GM23248 (cell line): ENCODE results near the gene MTHFR. TPM values are rescaled to one million over a fixed set of nuclear protein-coding genes. Genes with fewer than 3 reads are reported as not detected.

Experiments used
- DNase-seq: peaks from one replicate; pipeline ENCODE4 v3.0.0-alpha.2; 2015
- H2AFZ ChIP-seq: fragments of 200-600 bp; sonication (generic); 2 replicates; pipeline ENCODE4 v1.6.1; 2016; ENCODE audit warnings: antibody characterized with exemption
- H3F3A ChIP-seq: fragments of 200-600 bp; sonication (generic); 2 replicates; pipeline ENCODE4 v1.6.1; 2016; ENCODE audit warnings: mild to moderate bottlenecking, antibody characterized with exemption, mixed run types; ENCODE audit not compliant: insufficient read depth
- H3K27ac ChIP-seq: fragments of 200-600 bp; sonication (generic); 2 replicates; pipeline ENCODE4 v1.5.1; 2016; ENCODE audit warnings: mild to moderate bottlenecking
- H3K27me3 ChIP-seq: fragments of 200-600 bp; sonication (generic); replicated peaks from 2 replicates; pipeline ENCODE4 v1.6.1; 2016; ENCODE audit warnings: mild to moderate bottlenecking; ENCODE audit not compliant: insufficient read depth
- H3K36me3 ChIP-seq: fragments of 200-600 bp; sonication (generic); 2 replicates; pipeline ENCODE4 v1.6.1; 2016; ENCODE audit warnings: low read depth, mild to moderate bottlenecking
- H3K4me1 ChIP-seq: fragments of 200-600 bp; sonication (generic); 2 replicates; pipeline ENCODE4 v1.6.1; 2016; ENCODE audit warnings: mild to moderate bottlenecking; ENCODE audit not compliant: insufficient read depth
- H3K4me2 ChIP-seq: fragments of 200-600 bp; sonication (generic); one replicate; pipeline ENCODE4 v1.6.1; 2016; ENCODE audit warnings: mild to moderate bottlenecking; ENCODE audit not compliant: unreplicated experiment
- H3K4me3 ChIP-seq: fragments of 200-600 bp; sonication (generic); 2 replicates; pipeline ENCODE4 v1.5.1; 2016; ENCODE audit warnings: mild to moderate bottlenecking
- H3K79me2 ChIP-seq: fragments of 200-600 bp; sonication (generic); 2 replicates; pipeline ENCODE4 v1.6.1; 2016; ENCODE audit warnings: mild to moderate bottlenecking; ENCODE audit not compliant: insufficient read depth
- H3K9ac ChIP-seq: fragments of 200-600 bp; sonication (generic); 2 replicates; pipeline ENCODE4 v1.6.1; 2016; ENCODE audit warnings: mild to moderate bottlenecking
- H3K9me2 ChIP-seq: fragments of 200-600 bp; sonication (generic); 2 replicates; pipeline ENCODE4 v1.6.1; 2016; ENCODE audit warnings: mixed run types, mild to moderate bottlenecking, moderate library complexity; ENCODE audit not compliant: insufficient read depth
- H3K9me3 ChIP-seq: fragments of 200-600 bp; sonication (generic); one replicate; pipeline ENCODE4 v1.6.1; 2017; ENCODE audit warnings: low read depth
- H4K20me1 ChIP-seq: fragments of 200-600 bp; sonication (generic); 2 replicates; pipeline ENCODE4 v1.6.0; 2016; ENCODE audit not compliant: insufficient read depth
- EZH2 ChIP-seq: fragments of 200-600 bp; sonication (generic); IDR thresholded peaks from 2 replicates; pipeline ENCODE4 v1.6.1; 2018; ENCODE audit warnings: antibody characterized with exemption, mild to moderate bottlenecking; ENCODE audit not compliant: insufficient read depth, poor library complexity, severe bottlenecking
- EZH2phosphoT487 ChIP-seq: fragments of 200-600 bp; sonication (generic); IDR thresholded peaks from 2 replicates; pipeline ENCODE4 v1.6.1; 2018; ENCODE audit warnings: antibody characterized with exemption, moderate library complexity, mild to moderate bottlenecking, low read depth; ENCODE audit not compliant: insufficient read depth
- WGBS, 2 experiments: methylation state at CpG; one replicate each; pipeline ENCODE4 v1.1.6; 2015 to 2017; ENCODE audit warnings: low lambda C conversion rate in 2 of 2, low coverage in 1 of 2; ENCODE audit errors: missing lambda C conversion rate in 2 of 2; 5-methylcytosine and 5-hydroxymethylcytosine counted together
- in situ Hi-C: fragments of 300-500 bp; cut with MboI; formaldehyde crosslinking; loops from 2 replicates; pipeline ENCODE4 v1.15.0; 2020
- polyA plus RNA-seq: library from polyadenylated mRNA; unstranded; fragments of >200 nt; fragmentation: Nextera tagmentation; extraction: Ambion mirVana; gene quantifications from 2 replicates; pipeline ENCODE4 v1.2.1, GENCODE V29; 2016
- total RNA-seq: library from RNA; depleted of rRNA; stranded (reverse); fragments of >200 nt; shearing (Covaris generic); gene quantifications from 2 replicates; pipeline ENCODE4 v1.2.3, GENCODE V29; 2014

The MTHFR gene
- total and polyA plus RNA-seq, 2 experiments from 2014 or later = 5.1 to 16.1 TPM

DNA sequence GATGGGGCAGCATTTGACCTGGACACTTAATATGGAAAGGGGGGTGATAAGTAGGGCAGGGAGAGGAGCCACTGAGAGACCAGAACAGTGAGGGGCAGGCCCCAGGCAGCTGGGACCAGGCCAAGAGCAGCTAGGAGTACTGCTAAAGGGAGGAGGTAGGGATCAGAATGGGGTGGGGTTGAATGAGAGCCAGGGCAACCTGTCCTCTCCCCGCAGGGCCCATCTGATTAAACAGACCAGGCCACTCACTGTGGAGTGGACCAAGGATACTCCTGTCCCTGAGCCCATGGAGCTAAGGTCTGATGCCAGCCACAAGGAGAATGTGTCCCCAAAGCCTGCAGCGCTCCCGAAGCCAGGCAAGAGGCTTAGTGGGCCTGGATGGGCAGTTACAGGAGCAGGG lies 41.6 kb downstream of the MTHFR start:
- TF ChIP-seq EZH2 = no peak
- no peak for TF ChIP-seq EZH2phosphoT487
- H2AFZ ChIP-seq = no peak overlapping the region
- no peak overlapping the region for H3K4me3 ChIP-seq
- no peak overlapping the region for H3K9ac ChIP-seq
- 55 to 67% methylated on average over 3 of the region's 3 CpGs for WGBS, 2 experiments
- no peaks in the 10 kb centered on the region for H3K9me2 ChIP-seq
- H3K79me2 ChIP-seq = no peaks in the 10 kb centered on the region
- no peak overlapping the region for H3K27ac ChIP-seq
- DNase-seq = no peak
- peaks cover 5% of the 10 kb centered on the region for H3K27me3 ChIP-seq
- no peak overlapping the region for H3K4me2 ChIP-seq
- no peaks in the 10 kb centered on the region for H3F3A ChIP-seq
- H3K4me1 ChIP-seq = no peaks in the 10 kb centered on the region
- H3K36me3 ChIP-seq = no peaks in the 10 kb centered on the region
- in situ Hi-C loops = no loop called here
- H4K20me1 ChIP-seq = no peaks in the 10 kb centered on the region
- H3K9me3 ChIP-seq = no peaks in the 10 kb centered on the region

DNA sequence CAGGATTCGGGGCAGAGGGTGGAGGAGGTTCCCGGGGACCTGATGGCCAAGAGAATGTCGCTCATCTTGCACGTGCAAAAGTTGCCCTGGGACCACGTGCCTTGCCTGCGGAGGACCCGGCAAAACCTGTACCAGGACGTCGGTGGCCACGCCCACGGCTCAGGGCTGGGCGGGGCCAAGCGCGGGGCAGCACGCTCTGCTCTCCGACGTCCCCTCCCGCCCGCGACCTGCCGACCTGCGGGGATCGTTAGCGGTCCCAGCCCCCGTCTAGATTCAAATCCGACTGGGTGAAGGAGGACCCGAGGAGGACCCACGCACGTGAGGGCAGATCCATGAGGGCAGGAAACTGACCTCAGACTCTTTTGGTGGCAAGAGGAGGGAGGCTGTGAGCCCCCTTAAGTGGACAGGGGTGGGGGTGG lies 43.8 kb downstream of the MTHFR start, which contains the start of gene C1orf167:
Gene C1orf167 (plus strand): TSS at position 206 of the 419 bp plus-strand sequence. CDS start 2,208 bp downstream, outside the sequence.
- Histone ChIP-seq H3K27ac (no peak within 1 kb of the TSS), H3K36me3 (no peaks in the 10 kb centered on the region), H3K4me1 (no peaks in the 10 kb centered on the region), H2AFZ (no peak within 1 kb of the TSS), H3K9me2 (no peaks in the 10 kb centered on the region), H4K20me1 (no peaks in the 10 kb centered on the region), H3K9me3 (no peaks in the 10 kb centered on the region), H3F3A (no peaks in the 10 kb centered on the region), H3K4me2 (no peak within 1 kb of the TSS), H3K4me3 (no peak within 1 kb of the TSS), H3K79me2 (no peaks in the 10 kb centered on the region), H3K27me3 (peaks cover 5% of the 10 kb centered on the region), H3K9ac (no peak within 1 kb of the TSS)
- 14 to 20% methylated on average over 24 to 25 of the region's 29 CpGs for WGBS, 2 experiments
- in situ Hi-C loops = no loop called here
- no peak for DNase-seq
- TF ChIP-seq EZH2 (no peak), EZH2phosphoT487 (no peak)

DNA sequence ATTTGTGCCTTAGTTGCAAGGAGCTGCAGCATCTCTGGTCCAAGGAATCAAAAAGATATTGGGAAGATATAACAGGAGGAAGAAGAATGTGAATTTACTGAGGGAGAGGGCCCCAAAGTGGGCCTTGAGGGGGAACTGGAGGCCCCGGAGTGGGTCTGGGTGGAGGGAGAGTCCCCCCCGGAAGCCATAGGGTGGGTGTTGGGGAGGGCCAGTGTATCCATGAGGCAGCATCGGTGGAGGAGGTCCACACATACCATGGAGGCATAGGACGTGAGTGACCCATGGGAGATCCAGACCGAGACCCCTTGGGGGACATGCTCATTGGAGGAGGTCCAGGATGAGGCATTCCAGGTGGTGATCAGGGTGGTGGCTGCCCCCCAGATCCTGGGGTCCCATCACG lies 44.5 kb downstream of the MTHFR start:
- Histone ChIP-seq H3F3A (no peaks in the 10 kb centered on the region), H3K4me3 (no peak overlapping the region), H3K4me1 (no peaks in the 10 kb centered on the region), H3K79me2 (no peaks in the 10 kb centered on the region), H3K27me3 (peaks cover 5% of the 10 kb centered on the region), H2AFZ (no peak overlapping the region), H3K27ac (no peak overlapping the region), H3K9me2 (no peaks in the 10 kb centered on the region), H3K9me3 (no peaks in the 10 kb centered on the region), H3K36me3 (no peaks in the 10 kb centered on the region), H3K4me2 (no peak overlapping the region), H4K20me1 (no peaks in the 10 kb centered on the region), H3K9ac (no peak overlapping the region)
- 66 to 67% methylated on average over 5 to 6 of the region's 6 CpGs for WGBS, 2 experiments
- in situ Hi-C loops = no loop called here
- DNase-seq = no peak
- TF ChIP-seq EZH2phosphoT487 (no peak), EZH2 (no peak)

DNA sequence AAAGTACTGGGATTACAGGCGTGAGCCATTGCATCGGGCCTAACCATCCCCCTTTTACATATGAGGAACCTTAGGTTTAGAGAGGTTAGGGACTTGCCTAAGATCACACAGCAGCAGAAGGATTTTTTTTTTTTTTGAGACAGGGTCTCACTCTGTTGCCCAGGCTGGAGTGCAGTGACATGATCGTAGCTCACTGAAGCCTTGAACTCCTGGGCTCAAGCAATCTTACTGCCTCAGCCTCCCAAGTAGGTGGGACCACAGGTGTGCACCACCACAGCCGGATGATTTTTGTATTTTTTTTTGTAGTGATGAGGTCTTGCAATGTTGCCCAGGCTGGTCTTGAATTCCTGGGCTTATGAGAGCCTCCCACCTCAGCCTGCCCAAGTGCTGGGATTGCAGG lies 46.0 kb downstream of the MTHFR start:
- in situ Hi-C loops = no loop called here
- Histone ChIP-seq H2AFZ (no peak overlapping the region), H3K27ac (no peak overlapping the region), H3K27me3 (peaks cover 5% of the 10 kb centered on the region), H3K9me3 (no peaks in the 10 kb centered on the region), H3K9ac (no peak overlapping the region), H3F3A (no peaks in the 10 kb centered on the region), H3K4me2 (no peak overlapping the region), H3K4me3 (no peak overlapping the region), H3K4me1 (no peaks in the 10 kb centered on the region), H3K79me2 (no peaks in the 10 kb centered on the region), H3K36me3 (no peaks in the 10 kb centered on the region), H4K20me1 (no peaks in the 10 kb centered on the region), H3K9me2 (no peaks in the 10 kb centered on the region)
- WGBS, 2 experiments = 76 to 84% methylated on average over 4 of the region's 4 CpGs
- no peak for DNase-seq
- TF ChIP-seq EZH2phosphoT487 = no peak

DNA sequence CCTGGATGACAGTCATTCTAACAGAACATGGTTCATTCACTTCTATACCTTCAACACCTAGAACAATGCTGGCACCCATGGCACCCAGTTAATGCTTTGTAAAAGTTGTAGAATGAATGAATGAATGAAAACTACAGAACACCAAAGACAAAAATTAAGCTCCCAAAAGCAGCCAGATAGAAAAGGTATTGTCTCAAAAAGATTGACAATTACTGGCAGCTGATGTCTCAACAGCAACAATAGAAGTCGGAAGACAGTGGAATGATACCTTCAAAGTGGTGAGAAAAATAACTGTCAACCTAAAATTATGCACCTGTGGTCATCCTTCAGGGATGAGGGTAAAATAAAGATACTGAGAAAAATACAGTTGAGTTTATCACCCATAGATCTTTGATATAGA lies 48.7 kb downstream of the MTHFR start:
- Histone ChIP-seq H3K9ac (no peak overlapping the region), H2AFZ (no peak overlapping the region), H3K4me3 (no peak overlapping the region), H3K4me2 (no peak overlapping the region), H3F3A (no peaks in the 10 kb centered on the region), H3K27ac (no peak overlapping the region), H3K36me3 (no peaks in the 10 kb centered on the region), H3K9me2 (no peaks in the 10 kb centered on the region), H4K20me1 (no peaks in the 10 kb centered on the region), H3K9me3 (no peaks in the 10 kb centered on the region), H3K4me1 (no peaks in the 10 kb centered on the region), H3K27me3 (no peaks in the 10 kb centered on the region; the same call in none of the 2 replicates), H3K79me2 (no peaks in the 10 kb centered on the region)
- TF ChIP-seq EZH2phosphoT487 (no peak), EZH2 (no peak)
- in situ Hi-C loops = no loop called here
- no peak for DNase-seq
- 83 to 89% methylated on average over 1 of the region's 1 CpG for WGBS, 2 experiments
